ENCODE data around the gene FGFBP1.

- TF ChIP-seq CTCF (IDR thresholded peaks at IDR 0.05) (no peak), POLR2A (IDR thresholded peaks at IDR 0.05) (no peak), POLR2AphosphoS5 (IDR thresholded peaks at IDR 0.05) (no peak), EP300 (IDR thresholded peaks at IDR 0.05) (no peak)
Observed at GRCh38 chr4:15926486-15926885, 12.1 kb downstream of the FGFBP1 start.
